HG03095 (cell line): ENCODE measurements around the gene HMCES.

Experiments used
- ATAC-seq: cut with Tn5 transposase; IDR thresholded peaks from one replicate; pipeline ENCODE4 v1.9.1; 2021; ENCODE audit warnings: moderate library complexity; ENCODE audit not compliant: unreplicated experiment

Gene HMCES

DNA sequence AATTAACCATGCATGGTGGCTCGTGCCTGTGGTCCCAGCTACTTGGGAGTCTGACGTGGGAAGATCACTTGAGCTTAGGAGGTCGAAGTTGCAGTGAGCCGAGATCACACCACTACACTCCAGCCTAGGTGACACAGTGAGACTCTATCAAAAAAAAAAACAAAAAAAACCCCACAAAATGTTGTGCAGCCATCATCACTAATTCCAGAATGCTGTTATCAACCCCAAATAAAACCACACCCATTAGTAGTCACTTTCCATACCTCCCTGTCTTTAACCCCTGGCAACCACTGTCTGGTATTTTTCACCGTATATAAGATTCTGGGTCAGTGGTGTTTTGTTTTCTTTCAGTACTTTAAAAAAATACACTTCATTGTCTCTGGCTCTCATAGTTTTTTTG, 16.6 kb downstream of the HMCES start:
- ATAC-seq = no peak

DNA sequence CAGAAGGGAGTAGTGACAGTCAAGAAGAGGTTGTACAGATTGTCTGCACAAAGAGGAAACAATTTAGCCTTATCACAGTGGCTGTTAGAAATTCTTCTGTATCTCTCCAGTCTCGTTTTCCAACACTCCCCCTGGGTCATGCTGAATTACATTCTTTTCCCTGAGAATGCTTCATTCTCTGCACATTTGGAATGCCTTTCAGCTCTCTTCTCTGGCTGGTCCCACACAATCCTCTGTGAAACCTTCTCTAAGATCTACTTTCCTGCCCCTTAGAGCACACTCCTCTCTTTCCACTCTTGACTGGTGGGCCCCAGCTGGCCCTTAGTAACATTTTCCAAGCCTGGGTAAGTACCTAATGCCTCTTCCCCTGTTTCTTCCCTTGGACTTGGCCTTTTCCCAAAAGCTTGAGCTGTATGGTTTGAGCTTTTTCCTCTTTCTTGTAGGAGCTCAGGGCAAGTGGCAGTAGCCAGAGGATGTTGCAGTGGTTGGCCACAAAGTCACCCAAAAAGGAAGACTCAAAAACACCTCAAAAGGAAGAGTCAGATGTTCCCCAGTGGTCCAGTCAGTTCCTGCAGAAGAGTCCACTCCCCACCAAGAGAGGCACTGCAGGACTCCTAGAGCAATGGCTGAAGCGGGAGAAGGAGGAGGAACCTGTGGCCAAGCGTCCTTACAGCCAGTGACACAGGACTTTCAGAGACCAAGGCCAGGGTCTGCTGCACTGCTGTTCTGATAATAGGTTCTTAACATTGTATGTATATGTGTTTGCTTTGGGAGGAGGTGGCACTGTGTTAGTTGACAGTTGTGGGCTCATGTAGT, 25.7 kb downstream of the HMCES start:
- no peak for ATAC-seq

DNA sequence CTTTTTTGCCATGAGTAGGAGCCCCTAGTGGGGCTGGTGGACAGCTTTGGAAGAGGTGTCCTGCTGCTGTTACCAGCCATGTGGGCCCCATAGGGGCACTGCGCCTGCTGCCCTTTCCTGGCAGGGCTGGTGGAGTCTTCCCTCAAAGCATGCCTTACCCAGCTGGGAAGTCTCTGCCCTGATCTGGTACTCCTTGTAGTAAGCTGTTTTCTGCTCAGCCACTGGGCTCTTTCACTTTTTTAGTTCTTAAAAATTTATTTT, 26.2 kb downstream of the HMCES start:
- ATAC-seq = no peak

DNA sequence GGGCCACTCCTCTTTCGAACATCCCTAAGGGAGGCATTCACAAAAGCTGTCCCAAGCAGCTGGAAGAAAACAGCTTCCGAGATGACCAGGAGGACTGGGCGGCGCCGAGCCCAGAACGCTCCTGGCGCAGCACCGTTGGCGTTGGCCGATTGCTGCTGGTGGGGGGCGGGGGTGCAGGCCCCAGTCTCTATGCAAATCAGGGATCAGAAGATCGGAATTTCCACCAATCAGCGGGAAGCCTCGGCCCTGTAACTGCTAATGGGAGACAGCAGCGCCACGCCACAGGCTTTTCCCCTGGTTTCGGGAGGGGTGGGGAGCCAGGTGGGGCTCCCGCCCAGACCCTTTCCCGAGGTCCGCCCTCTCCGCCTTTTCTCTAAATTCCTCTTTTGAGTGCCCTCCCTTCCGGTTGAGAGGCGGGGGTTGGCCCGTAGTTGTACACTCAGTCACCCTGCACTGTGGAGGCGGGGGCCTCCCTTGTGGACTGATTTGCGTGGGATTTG, 27.0 kb downstream of the HMCES start:
- no peak for ATAC-seq

DNA sequence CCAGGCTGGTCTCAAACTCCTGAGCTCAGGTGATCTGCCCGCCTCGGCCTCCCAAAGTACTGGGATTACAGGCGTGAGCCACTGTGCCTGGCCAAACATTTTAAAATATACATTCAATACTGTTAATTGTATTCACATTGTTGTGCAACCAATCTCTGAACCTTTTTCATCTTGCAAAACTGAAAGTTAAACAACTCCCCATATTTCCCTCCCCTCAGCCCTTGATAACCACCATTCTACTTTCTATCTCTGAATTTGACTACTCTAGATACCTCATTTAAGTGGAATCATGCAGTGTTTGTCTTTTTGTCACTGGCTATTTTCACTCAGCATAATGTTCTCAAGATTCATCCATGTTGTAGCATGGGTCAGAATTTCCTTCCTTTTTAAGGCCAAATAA, 30.0 kb downstream of the HMCES start:
- ATAC-seq = no peak

DNA sequence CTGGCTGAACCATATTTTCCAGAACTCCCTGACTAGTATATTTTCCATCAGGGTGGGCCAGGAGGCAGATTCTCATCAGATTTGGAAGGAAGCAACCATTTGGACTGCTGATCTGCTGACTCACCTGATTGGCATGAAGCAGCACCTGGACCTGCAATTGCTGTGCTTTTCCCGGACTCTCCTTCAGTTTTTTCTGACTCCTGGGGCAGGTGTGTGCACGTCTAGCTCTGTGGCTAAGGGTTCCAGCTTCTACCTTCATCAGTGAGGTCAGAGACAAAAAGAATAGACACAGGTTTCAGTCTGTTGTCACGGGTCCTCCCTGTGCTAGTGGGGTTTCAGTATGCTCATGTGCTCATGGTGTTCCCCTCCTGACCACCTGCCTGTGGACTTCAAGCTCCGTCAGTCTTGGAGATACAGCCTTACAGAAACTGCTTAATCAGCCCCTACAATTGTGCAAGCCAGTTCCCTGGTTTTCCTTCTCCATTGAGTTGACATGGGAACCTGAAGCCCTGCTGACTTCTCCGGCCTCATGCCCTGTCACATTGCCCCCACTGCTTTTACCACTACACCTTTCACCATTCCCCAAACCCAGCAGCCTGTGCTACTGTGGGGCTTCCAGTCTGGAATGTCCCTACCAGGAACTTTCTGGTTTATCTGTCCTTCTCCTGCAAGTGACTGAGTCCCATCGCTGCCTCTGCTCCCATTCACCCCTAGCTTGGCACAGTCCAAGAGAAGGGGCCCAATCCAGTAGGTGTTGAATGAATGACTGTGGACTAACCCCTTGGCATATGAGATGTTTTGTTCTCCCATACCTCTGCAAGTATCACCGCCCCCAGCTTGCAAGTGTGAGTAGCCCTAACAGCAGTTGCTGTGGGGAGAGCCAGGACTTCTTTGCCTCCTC, 31.7 kb downstream of the HMCES start:
- peak; percentile 42 for ATAC-seq

DNA sequence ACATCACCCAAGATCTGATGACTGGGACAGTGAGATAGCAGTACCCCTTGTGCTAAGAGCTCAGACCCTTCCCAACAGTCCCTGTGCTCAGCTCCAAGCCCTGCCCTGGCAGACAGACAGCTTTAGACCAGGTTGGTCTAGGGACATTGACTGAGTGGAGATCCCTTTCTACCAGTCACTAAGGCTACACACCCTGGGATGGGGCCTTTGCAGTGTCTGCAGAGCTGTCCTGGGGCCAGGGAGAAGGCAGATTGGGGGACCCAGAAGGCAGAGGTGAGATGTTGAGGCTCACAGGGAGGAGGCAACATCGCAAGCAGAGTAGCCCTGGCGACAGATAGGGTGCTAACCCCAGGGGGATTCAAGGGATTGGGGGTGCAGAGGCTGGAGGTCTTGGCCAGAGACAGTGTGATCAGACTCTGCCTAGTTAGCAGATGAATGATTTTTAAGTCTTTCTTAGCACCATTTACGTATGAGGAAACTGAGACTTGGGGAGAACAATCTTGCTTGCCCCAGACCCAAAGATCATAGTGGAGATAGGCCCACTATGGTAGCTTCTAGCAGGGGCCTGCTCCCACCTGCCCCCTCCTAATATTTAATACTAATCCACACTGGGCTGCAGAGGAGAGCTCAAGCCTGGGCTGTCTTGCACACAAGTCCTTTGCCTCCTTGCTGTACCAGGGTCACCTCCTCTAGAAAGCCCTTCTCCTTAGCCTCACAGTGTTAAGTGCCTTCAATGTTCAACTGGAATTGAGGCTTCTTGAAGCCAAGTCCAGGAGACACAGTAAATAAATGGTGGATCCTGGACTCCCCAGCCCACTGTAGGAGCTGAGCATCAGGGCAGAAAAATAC, 32.6 kb downstream of the HMCES start:
- no peak for ATAC-seq

DNA sequence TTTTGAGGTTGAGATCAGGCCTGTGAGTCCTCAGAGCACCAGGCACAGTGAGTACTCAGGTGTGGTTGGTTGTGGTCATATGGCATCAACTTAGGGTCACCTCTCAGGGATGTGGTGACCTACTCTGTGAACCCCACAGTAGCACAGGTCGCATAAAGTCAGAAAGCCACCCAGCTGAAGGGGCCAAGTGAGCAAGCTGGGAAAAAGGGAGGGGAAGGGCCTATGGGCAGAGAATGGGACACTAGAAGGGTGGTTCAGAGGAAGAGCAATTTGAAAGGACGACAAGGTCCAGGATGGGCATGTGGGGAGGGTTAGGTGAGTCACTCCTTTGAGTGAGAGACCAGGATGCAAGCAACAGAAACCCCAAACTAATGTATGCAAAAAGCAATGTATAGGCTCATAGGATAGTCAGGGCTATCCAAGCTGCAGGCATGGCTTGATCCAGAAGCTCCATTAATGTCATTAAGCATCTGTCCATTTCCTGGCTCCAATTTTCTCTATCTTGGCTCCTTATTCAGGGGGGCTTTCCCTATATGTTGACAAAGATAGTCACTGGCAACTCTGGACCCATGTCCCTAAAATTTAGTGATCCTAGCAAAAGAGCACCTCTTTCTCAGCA, 33.5 kb downstream of the HMCES start:
- no peak for ATAC-seq

DNA sequence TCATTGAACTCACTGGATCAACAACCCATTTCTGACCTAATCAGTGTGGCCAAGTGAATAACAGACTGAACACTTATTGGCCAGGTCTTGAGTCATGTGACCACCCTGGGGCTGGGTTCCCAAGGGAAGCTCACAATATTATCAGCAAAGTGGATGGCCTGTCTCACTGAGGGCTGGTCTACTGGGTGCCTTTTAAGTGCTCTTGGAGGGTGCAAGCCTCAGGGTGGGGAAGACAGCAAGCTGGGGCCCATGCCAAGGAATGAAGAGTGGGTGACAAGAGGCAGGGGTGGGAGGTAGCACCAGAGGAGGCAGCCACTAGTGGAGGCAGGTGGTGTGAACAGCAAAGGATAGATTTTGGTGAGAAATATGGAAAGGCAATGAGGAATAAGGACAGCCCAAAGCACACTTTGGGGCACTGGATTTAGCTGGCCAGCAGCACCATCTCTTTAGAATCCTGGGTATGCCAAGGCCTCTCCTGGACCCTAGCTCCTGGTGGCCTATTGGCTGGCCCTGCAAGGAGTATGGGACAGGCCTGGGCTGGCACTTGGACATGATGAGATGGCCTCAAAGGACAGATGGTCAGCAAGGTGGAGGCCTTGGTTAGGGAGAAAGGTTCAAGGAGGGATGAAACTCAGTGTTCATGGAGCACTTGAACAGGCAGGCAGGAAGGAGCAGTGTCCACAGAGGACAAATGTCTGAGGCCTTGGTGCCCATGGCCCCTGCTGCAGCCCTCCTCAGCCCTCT, 34.2 kb downstream of the HMCES start:
- ATAC-seq = no peak

DNA sequence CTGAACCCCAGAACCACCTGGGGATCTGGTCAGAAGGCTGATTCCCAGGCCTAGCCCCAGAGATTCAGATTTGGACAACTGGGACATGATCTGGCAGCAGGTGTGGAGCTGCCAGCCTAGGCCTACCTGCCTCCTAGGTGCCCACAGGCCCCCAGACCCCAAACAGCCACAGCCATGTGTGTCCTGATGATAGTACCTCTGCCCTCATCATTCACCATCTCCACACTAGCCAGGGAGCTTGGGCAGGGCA, 34.7 kb downstream of the HMCES start:
- no peak for ATAC-seq

DNA sequence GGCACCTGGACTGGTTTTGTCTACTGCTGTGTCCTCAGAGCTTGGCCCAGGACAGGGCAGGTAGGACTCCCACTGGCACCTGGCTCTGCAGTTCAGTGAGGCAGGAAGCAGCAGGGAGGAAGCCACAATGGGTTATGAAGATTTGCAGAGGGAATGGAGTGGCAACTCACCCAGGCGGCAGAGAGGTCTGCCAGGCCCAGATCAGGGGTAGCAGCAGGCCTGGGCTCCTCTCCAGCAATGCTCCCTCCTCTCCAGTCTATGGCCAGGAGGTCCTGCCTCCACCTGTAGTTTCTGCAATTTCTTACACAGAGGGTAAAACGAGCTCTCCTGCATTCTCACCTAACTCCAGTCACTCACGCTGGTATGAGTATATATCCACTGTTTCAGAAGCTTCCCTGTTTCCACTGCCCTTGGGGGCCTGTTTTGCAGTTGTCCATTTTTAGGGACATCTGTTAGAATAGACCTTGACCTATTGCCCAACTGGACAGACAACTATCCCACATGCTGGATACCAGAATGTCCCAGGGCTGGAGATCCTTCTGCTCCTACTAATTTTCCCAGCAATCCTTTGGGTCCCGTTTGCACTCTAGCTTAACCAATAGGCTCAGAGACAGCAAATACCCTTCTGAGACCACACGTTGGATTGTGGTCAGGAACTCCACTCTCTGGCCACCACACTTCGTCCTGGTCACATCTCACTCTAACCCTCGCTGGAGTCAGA, 35.2 kb downstream of the HMCES start:
- ATAC-seq = no peak

DNA sequence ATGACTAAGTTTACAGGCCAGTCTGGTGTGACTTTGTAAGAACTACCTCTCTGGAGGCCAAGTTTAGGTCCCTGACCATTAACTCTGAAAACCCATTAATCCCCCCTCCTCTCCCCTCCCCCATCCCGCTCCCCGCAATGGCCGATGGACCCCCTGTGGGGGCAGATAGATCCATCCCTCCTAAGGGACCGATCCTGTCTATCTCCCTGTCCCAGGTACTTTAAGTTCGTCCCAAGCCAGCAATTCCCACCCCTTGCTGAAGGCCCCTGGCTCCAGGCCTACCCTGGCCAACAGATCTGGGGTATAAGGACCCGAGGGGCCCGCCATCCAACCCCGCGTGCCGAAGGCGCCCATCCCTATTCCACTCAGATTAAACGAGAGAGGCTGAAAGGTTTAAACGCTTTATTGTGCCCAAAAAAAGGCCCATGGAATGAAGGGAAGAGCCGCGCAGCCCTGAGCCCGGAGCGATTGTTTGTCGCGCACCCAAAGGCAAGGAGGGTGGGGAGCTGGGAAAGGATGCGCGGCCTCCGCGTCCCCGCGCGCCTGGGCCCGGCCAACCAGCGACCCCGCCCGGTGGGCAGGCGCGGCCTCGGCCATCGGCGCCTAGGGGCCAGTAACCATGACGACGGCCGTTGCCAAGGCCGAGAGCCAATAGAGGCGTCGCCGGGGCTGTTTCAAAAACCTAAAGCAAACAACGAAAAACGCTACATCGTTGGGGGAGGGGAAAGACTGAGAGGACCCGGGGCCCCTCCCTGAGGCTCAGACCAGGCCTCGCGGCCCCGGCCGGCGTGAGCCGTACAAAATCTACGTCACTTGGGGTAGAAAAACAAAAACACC, 35.9 kb downstream of the HMCES start:
- ATAC-seq = no peak

DNA sequence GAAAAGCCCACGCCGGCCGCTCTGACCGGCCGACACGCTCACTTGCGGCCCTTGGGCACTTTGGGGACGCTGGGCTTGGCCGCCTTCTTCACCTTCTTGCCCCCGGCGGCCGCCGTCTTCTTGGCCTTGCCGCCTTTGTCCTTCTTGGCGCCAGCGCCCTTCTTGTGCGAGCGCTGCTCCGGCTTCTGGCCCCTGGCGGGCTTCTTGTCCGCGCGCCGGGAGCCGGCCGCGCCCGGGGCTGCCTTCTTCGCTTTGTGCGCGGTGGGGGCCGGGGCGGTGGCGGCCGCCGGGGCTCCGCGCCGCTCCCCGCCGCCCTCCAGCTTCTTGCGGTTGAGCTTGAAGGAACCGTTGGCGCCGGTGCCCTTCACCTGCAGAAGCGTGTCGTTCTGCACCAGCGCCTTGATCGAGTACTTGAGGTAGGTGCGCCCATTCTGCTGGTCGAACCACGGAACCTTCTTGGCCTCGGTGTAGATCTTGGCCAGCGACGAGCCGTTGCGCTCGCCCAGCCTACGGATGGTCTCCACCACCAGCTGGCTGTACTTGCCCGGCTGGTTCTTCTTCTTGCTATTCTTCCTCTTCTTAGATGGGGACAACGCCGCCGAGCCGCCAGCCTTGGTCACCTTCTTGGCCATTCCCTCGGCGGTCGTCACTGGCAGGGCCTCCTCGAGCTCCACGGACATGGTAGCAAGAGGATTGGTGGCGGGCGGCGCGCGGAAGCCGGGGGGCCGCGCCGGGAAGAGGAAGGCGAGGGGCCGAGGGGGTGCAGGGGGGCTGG, 36.7 kb downstream of the HMCES start:
- no peak for ATAC-seq

DNA sequence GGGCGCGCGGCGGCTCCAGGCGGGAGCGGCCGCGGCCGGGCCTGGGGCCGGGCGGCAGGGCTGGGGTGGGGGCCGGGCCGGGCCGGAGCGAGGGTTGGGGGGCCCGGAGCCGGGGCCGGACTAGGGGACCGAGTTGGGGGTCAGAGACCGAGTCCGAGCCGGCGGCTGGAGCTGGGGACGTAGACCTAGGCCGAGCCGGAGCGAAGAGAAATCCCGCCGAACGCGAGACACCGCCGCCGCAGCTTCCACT, 37.3 kb downstream of the HMCES start:
- no peak for ATAC-seq

DNA sequence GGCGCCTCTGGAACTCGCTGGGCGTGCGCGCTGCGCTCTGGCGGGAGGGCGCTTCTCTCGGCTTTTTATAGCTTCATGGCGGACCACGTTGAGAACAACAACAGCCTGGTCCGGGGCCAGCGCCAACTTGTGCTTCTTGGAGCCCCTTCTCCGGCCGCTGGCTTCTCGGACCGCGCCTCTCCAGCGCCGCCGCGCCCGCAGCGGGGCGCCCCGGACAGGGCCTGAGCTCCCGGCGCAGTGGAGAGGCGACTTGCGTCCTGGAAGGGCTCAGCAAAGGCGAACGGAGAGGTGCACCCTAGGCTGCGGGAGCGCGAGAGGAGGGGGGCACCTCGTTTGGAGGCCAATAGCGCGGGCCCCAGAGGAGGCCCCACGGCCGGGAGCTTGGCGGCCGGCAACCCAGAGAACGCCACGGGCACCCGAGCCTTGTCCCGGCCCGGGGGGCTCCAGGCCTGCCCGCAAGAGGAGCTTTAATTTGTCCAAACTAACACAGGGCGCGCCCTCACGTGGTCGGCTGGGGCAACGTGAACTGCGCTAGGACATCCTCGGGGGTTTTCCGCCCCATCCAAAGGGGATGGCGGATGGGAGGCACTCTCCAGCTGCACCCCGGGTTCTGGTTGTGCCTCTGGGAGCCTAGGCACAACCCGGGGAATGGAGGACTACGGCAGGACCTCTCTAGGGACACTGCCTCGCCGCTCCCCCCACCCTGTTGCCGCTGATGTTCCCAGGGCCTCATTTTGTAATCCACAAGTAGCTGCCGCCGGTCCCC, 37.8 kb downstream of the HMCES start:
- ATAC-seq = peak; percentile 44

DNA sequence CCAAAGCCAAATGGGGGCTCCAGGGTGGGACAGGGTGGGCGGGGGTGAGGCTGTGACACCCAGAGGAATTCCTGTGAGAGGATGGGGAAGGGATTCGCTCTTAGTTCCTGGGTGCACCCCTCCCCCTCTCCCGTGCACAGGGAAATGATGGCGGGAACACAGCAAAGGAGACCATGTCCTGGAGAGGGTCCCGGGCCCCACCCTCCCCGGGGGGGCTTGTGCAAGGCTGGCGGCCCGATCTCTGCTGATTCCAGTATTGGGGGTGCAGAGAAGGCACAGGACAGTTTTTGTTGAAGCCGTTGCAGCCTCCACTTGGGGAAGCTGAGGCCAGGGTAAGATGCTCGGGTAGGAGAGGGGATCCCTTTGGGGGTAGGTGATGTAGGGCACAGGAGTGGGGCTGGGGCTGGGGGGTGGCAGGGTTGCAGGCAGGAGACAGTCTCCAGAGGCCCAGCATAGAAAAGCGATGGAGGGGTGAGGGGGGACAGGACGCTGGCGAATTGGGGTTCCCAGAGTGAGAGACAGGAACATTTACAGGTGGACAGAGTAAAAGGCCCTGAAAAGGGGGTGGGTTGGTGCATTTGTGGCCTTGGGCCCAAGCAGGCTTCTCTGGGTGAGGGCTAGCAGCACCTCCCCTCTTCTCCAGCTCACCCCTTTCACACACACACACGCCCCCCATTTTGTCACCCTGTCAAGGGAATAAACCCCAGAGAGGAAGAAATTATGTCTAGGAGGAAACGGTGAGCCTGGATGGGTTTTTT, 38.5 kb downstream of the HMCES start:
- no peak for ATAC-seq

DNA sequence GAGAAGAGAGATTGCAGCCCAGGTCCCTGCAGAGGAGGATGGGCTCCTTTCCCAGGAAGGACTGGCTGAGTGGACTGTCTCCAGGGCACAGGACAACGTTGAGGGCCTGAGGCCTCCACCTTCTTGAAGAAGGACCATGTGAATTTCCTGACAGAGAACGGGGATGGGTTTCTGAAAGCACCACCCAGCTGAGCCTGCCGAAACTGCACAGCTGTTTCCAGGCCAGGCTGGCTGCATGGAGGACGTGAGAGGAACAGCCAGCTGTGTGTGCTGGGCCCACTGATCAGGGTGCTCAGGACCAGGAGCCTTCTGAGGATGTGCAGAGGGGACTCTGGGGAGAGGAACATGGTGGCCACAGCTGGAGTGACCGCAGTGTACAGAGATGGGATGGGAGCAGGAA, 39.2 kb downstream of the HMCES start:
- ATAC-seq = no peak
